GM23338 (cell line): Measurements from ENCODE around the gene TMEM174. TPM values are rescaled to one million over a fixed set of nuclear protein-coding genes. Genes with fewer than 3 reads are reported as not detected.

Experiments used
- ATAC-seq: fragments of 200-7000 bp; cut with Tn5 transposase; 3 replicates; pipeline ENCODE4 v1.9.1; 2020
- DNase-seq: peaks from one replicate; pipeline ENCODE4 v3.0.0-alpha.2; 2015; ENCODE audit warnings: low spot score
- H2AFZ ChIP-seq: fragments of 200-600 bp; sonication (generic); 2 replicates; pipeline ENCODE4 v1.8.0; 2016; ENCODE audit warnings: antibody characterized with exemption, mild to moderate bottlenecking, moderate library complexity
- H3F3A ChIP-seq: fragments of 200-600 bp; sonication (generic); replicated peaks from 2 replicates; pipeline ENCODE4 v1.8.0; 2017; ENCODE audit warnings: antibody characterized with exemption, mixed run types, low read depth
- H3K27ac ChIP-seq: fragments of 200-600 bp; sonication (generic); 2 replicates; pipeline ENCODE4 v1.6.1; 2016; ENCODE audit warnings: low read depth
- H3K27me3 ChIP-seq: fragments of 200-600 bp; sonication (generic); 2 replicates; pipeline ENCODE4 v1.8.0; 2016; ENCODE audit warnings: mild to moderate bottlenecking, mixed run types, moderate library complexity; ENCODE audit not compliant: insufficient read depth
- H3K36me3 ChIP-seq: fragments of 200-600 bp; sonication (generic); 2 replicates; pipeline ENCODE4 v1.8.0; 2016; ENCODE audit warnings: mild to moderate bottlenecking; ENCODE audit not compliant: insufficient read depth
- H3K4me1 ChIP-seq: fragments of 200-600 bp; sonication (generic); 2 replicates; pipeline ENCODE4 v1.8.0; 2016; ENCODE audit warnings: mild to moderate bottlenecking, moderate library complexity; ENCODE audit not compliant: insufficient read depth
- H3K4me2 ChIP-seq: fragments of 200-600 bp; sonication (generic); 2 replicates; pipeline ENCODE4 v1.7.1; 2017; ENCODE audit warnings: mixed run types
- H3K4me3 ChIP-seq: fragments of 200-600 bp; sonication (generic); 2 replicates; pipeline ENCODE4 v1.6.1; 2016; ENCODE audit warnings: mixed run types
- H3K79me2 ChIP-seq: fragments of 200-600 bp; sonication (generic); replicated peaks from 2 replicates; pipeline ENCODE4 v1.8.0; 2017; ENCODE audit warnings: mild to moderate bottlenecking; ENCODE audit not compliant: insufficient read depth
- H3K9me2 ChIP-seq: fragments of 200-600 bp; sonication (generic); 2 replicates; pipeline ENCODE4 v1.8.0; 2017; ENCODE audit not compliant: insufficient read depth
- H4K20me1 ChIP-seq: fragments of 200-600 bp; sonication (generic); replicated peaks from 2 replicates; pipeline ENCODE4 v1.8.0; 2017; ENCODE audit warnings: mild to moderate bottlenecking; ENCODE audit not compliant: insufficient read depth
- H3K27ac Mint-ChIP-seq: 2 replicates; pipeline ENCODE4 v1.8.0; 2020; ENCODE audit warnings: inconsistent platforms, mild to moderate bottlenecking, moderate library complexity, mixed read lengths
- H3K27me3 Mint-ChIP-seq: 3 replicates; pipeline ENCODE4 v1.8.0; 2022; ENCODE audit warnings: low read depth, mild to moderate bottlenecking, moderate library complexity, mixed read lengths, inconsistent platforms; ENCODE audit not compliant: insufficient read depth, poor library complexity
- H3K36me3 Mint-ChIP-seq: 3 replicates; pipeline ENCODE4 v1.8.0; 2021; ENCODE audit warnings: low read depth, mild to moderate bottlenecking, inconsistent platforms, moderate library complexity, mixed read lengths
- H3K4me1 Mint-ChIP-seq: 3 replicates; pipeline ENCODE4 v1.8.0; 2020; ENCODE audit warnings: mild to moderate bottlenecking, inconsistent platforms, mixed read lengths
- H3K4me3 Mint-ChIP-seq: 3 replicates; pipeline ENCODE4 v1.8.0; 2021; ENCODE audit warnings: moderate library complexity, mild to moderate bottlenecking, inconsistent platforms, mixed read lengths
- H3K9me3 Mint-ChIP-seq: 3 replicates; pipeline ENCODE4 v1.8.0; 2020; ENCODE audit warnings: moderate library complexity, mild to moderate bottlenecking, inconsistent platforms, mixed read lengths
- CTCF ChIP-seq, 2 experiments: fragments of 200-600 bp in 1 of 2; sonication (generic) in 1 of 2; conservative IDR thresholded peaks; 2 replicates each; pipeline versions ENCODE4 v1.5.1 to v1.6.1; 2016 to 2017; ENCODE audit warnings: antibody characterized with exemption in 2 of 2, low read depth in 2 of 2, mild to moderate bottlenecking in 2 of 2, moderate library complexity in 1 of 2
- EZH2 ChIP-seq: fragments of 200-600 bp; sonication (generic); IDR thresholded peaks from one replicate; pipeline ENCODE4 v1.8.0; 2017; ENCODE audit warnings: antibody characterized with exemption, mild to moderate bottlenecking, low read depth; ENCODE audit not compliant: unreplicated experiment
- EZH2phosphoT487 ChIP-seq: fragments of 200-600 bp; sonication (generic); IDR thresholded peaks from one replicate; pipeline ENCODE4 v1.8.1; 2018; ENCODE audit warnings: antibody characterized with exemption; ENCODE audit not compliant: unreplicated experiment
- JUNB ChIP-seq: IDR thresholded peaks from one replicate; pipeline ENCODE4 v1.6.1; 2016; ENCODE audit warnings: antibody characterized with exemption; ENCODE audit not compliant: unreplicated experiment
- POLR2AphosphoS5 ChIP-seq: IDR thresholded peaks from 2 replicates; pipeline ENCODE4 v1.6.1; 2016; ENCODE audit warnings: antibody characterized with exemption, low read depth
- STAT1 ChIP-seq: IDR thresholded peaks from one replicate; pipeline ENCODE4 v1.6.1; 2016; ENCODE audit warnings: antibody characterized with exemption; ENCODE audit not compliant: unreplicated experiment
- polyA plus RNA-seq: library from polyadenylated mRNA; unstranded; fragments of >200 nt; fragmentation: Nextera tagmentation; extraction: Ambion mirVana; gene quantifications from 2 replicates; pipeline ENCODE4 v1.2.1, GENCODE V29; 2016
- total RNA-seq: library from RNA; depleted of rRNA; stranded (reverse); fragments of >200 nt; shearing (Covaris generic); gene quantifications from 2 replicates; pipeline ENCODE4 v1.2.3, GENCODE V29; 2014
- TF ChIP-seq, protein P1 (sequence below): IDR thresholded peaks from one replicate; pipeline ENCODE4 v1.6.1; 2018; ENCODE audit warnings: antibody characterized with exemption; ENCODE audit not compliant: unreplicated experiment
- TF ChIP-seq, protein P2 (sequence below): IDR thresholded peaks from 2 replicates; pipeline ENCODE4 v1.6.1; 2016; ENCODE audit warnings: antibody characterized with exemption

The TMEM174 gene
- total and polyA plus RNA-seq, 2 experiments from 2014 or later = not detected

GRCh38 chr5:73140801-73141200, 32.2 kb upstream of the TMEM174 start:
- Mint-ChIP-seq H3K4me3 (no peak overlapping the region), H3K36me3 (no peaks in the 10 kb centered on the region), H3K27ac (no peak overlapping the region), H3K9me3 (no peaks in the 10 kb centered on the region), H3K4me1 (peaks cover 9% of the 10 kb centered on the region), H3K27me3 (peaks cover 12% of the 10 kb centered on the region)
- no peaks in the 10 kb centered on the region for H3K79me2 ChIP-seq
- no peaks in the 10 kb centered on the region for H3F3A ChIP-seq
- H3K4me2 ChIP-seq = no peak overlapping the region
- ATAC-seq (no peak), DNase-seq (no peak)
- H4K20me1 ChIP-seq = no peaks in the 10 kb centered on the region
- no peak overlapping the region for H3K4me3 ChIP-seq
- H3K36me3 ChIP-seq = no peaks in the 10 kb centered on the region
- no peak overlapping the region for H2AFZ ChIP-seq
- H3K4me1 ChIP-seq = no peaks in the 10 kb centered on the region
- no peak overlapping the region for H3K27ac ChIP-seq
- TF ChIP-seq, protein P1, sequence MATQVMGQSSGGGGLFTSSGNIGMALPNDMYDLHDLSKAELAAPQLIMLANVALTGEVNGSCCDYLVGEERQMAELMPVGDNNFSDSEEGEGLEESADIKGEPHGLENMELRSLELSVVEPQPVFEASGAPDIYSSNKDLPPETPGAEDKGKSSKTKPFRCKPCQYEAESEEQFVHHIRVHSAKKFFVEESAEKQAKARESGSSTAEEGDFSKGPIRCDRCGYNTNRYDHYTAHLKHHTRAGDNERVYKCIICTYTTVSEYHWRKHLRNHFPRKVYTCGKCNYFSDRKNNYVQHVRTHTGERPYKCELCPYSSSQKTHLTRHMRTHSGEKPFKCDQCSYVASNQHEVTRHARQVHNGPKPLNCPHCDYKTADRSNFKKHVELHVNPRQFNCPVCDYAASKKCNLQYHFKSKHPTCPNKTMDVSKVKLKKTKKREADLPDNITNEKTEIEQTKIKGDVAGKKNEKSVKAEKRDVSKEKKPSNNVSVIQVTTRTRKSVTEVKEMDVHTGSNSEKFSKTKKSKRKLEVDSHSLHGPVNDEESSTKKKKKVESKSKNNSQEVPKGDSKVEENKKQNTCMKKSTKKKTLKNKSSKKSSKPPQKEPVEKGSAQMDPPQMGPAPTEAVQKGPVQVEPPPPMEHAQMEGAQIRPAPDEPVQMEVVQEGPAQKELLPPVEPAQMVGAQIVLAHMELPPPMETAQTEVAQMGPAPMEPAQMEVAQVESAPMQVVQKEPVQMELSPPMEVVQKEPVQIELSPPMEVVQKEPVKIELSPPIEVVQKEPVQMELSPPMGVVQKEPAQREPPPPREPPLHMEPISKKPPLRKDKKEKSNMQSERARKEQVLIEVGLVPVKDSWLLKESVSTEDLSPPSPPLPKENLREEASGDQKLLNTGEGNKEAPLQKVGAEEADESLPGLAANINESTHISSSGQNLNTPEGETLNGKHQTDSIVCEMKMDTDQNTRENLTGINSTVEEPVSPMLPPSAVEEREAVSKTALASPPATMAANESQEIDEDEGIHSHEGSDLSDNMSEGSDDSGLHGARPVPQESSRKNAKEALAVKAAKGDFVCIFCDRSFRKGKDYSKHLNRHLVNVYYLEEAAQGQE = no peak
- TF ChIP-seq, protein P2, sequence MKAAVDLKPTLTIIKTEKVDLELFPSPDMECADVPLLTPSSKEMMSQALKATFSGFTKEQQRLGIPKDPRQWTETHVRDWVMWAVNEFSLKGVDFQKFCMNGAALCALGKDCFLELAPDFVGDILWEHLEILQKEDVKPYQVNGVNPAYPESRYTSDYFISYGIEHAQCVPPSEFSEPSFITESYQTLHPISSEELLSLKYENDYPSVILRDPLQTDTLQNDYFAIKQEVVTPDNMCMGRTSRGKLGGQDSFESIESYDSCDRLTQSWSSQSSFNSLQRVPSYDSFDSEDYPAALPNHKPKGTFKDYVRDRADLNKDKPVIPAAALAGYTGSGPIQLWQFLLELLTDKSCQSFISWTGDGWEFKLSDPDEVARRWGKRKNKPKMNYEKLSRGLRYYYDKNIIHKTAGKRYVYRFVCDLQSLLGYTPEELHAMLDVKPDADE = no peak
- TF ChIP-seq JUNB = no peak
- TF ChIP-seq EZH2 = no peak
- TF ChIP-seq EZH2phosphoT487 = no peak
- TF ChIP-seq STAT1 = no peak
- no peak for TF ChIP-seq POLR2AphosphoS5
- TF ChIP-seq CTCF (conservative IDR thresholded peaks at IDR 0.05; ENCODE audit: low read depth in 2 of 2) = no peak
- peaks cover 6% of the 10 kb centered on the region; the same call in 1 of the 2 replicates for H3K9me2 ChIP-seq
- no peaks in the 10 kb centered on the region for H3K27me3 ChIP-seq

GRCh38 chr5:73142035-73142434, 31.0 kb upstream of the TMEM174 start:
- Histone ChIP-seq H3K27me3 (no peaks in the 10 kb centered on the region), H2AFZ (no peak overlapping the region), H3F3A (no peaks in the 10 kb centered on the region), H3K4me1 (no peaks in the 10 kb centered on the region), H3K36me3 (no peaks in the 10 kb centered on the region), H3K9me2 (peaks cover 3% of the 10 kb centered on the region; the same call in 1 of the 2 replicates), H3K79me2 (no peaks in the 10 kb centered on the region), H3K4me2 (no peak overlapping the region), H4K20me1 (no peaks in the 10 kb centered on the region), H3K27ac (no peak overlapping the region), H3K4me3 (no peak overlapping the region)
- H3K9me3 Mint-ChIP-seq = no peaks in the 10 kb centered on the region
- no peak overlapping the region for H3K4me3 Mint-ChIP-seq
- DNase-seq (no peak), ATAC-seq (peak; percentile 71)
- no peaks in the 10 kb centered on the region for H3K4me1 Mint-ChIP-seq
- peaks cover 3% of the 10 kb centered on the region for H3K27me3 Mint-ChIP-seq
- no peak overlapping the region for H3K27ac Mint-ChIP-seq
- H3K36me3 Mint-ChIP-seq = no peaks in the 10 kb centered on the region
- peak in 1 of 2 experiments; percentile 39; a peak in 2 of 4 replicates for TF ChIP-seq CTCF (conservative IDR thresholded peaks at IDR 0.05; ENCODE audit: low read depth in 2 of 2)
